HepG2 (cell line): ENCODE results near the gene PLXNB2. TPM values are rescaled to one million over a fixed set of nuclear protein-coding genes. Genes with fewer than 3 reads are reported as not detected.

Experiments used
- CAMTA2 ChIP-seq: sonication (generic); formaldehyde crosslinking; IDR thresholded peaks from 2 replicates; pipeline ENCODE4 v1.4.0; 2020; ENCODE audit warnings: mild to moderate bottlenecking, missing genetic modification reagents, borderline replicate concordance
- DR1 ChIP-seq: sonication (generic); formaldehyde crosslinking; IDR thresholded peaks from 2 replicates; pipeline ENCODE4 v1.8.0; 2021; ENCODE audit warnings: mild to moderate bottlenecking, missing genetic modification reagents, inconsistent platforms
- E2F1 ChIP-seq: sonication (generic); formaldehyde crosslinking; IDR thresholded peaks from 2 replicates; pipeline ENCODE4 v1.5.0; 2020; ENCODE audit warnings: missing genetic modification reagents
- ELF4 ChIP-seq: sonication (generic); formaldehyde crosslinking; IDR thresholded peaks from 2 replicates; pipeline ENCODE4 v1.5.0; 2020; ENCODE audit warnings: missing genetic modification reagents, mild to moderate bottlenecking, moderate library complexity, borderline replicate concordance
- FLYWCH1 ChIP-seq: sonication (generic); formaldehyde crosslinking; IDR thresholded peaks from 2 replicates; pipeline ENCODE4 v1.8.1; 2023; ENCODE audit warnings: mild to moderate bottlenecking, missing genetic modification reagents
- GZF1 ChIP-seq: sonication (generic); formaldehyde crosslinking; IDR thresholded peaks from 2 replicates; pipeline ENCODE4 v1.5.1; 2020; ENCODE audit warnings: mild to moderate bottlenecking, missing genetic modification reagents
- HNRNPUL1 ChIP-seq: fragments of 200-400 bp; formaldehyde crosslinking; IDR thresholded peaks from 2 replicates; pipeline ENCODE4 v1.6.1; 2017; ENCODE audit warnings: low read depth, mild to moderate bottlenecking, low read length, moderate library complexity
- KLF16 ChIP-seq, 2 experiments: sonication (generic) in 1 of 2; formaldehyde crosslinking in 1 of 2; IDR thresholded peaks; 2 replicates each; pipeline versions ENCODE4 v1.6.1 to v1.8.0; 2016 to 2023; ENCODE audit warnings: missing genetic modification reagents in 2 of 2, missing compliant biosample characterization in 1 of 2
- MAFK ChIP-seq, 2 experiments: IDR thresholded peaks in 1 of 2; conservative IDR thresholded peaks in 1 of 2; 2 replicates each; pipeline ENCODE4 v1.6.1; 2011; ENCODE audit warnings: improper control_type of control experiment in 2 of 2, low read length in 2 of 2
- PAWR ChIP-seq: sonication (generic); formaldehyde crosslinking; IDR thresholded peaks from 2 replicates; pipeline ENCODE4 v1.4.0; 2020; ENCODE audit warnings: missing genetic modification reagents, mild to moderate bottlenecking, borderline replicate concordance
- PBX3 ChIP-seq: sonication (generic); formaldehyde crosslinking; IDR thresholded peaks from 2 replicates; pipeline ENCODE4 v1.8.1; 2023; ENCODE audit warnings: missing genetic modification reagents, inconsistent platforms, borderline replicate concordance
- SRSF1 ChIP-seq: fragments of 200-400 bp; formaldehyde crosslinking; optimal IDR thresholded peaks from 2 replicates; pipeline ENCODE3; 2017; ENCODE audit warnings: mild to moderate bottlenecking, low read depth, low read length, moderate library complexity
- TOPORS ChIP-seq: sonication (generic); formaldehyde crosslinking; IDR thresholded peaks from 2 replicates; pipeline ENCODE4 v1.8.0; 2023; ENCODE audit warnings: mild to moderate bottlenecking, missing genetic modification reagents
- WIZ ChIP-seq: sonication (generic); formaldehyde crosslinking; IDR thresholded peaks from 2 replicates; pipeline ENCODE4 v1.5.1; 2020; ENCODE audit warnings: mild to moderate bottlenecking, missing genetic modification reagents
- ZC3H13 ChIP-seq: sonication (generic); formaldehyde crosslinking; IDR thresholded peaks from 2 replicates; pipeline ENCODE4 v1.8.1; 2023; ENCODE audit warnings: mild to moderate bottlenecking, missing genetic modification reagents, moderate library complexity
- ZFP41 ChIP-seq: sonication (generic); formaldehyde crosslinking; IDR thresholded peaks from 2 replicates; pipeline ENCODE4 v1.4.0; 2020; ENCODE audit warnings: mild to moderate bottlenecking, missing genetic modification reagents, borderline replicate concordance
- ZNF280D ChIP-seq: sonication (generic); formaldehyde crosslinking; IDR thresholded peaks from 2 replicates; pipeline ENCODE4 v1.5.1; 2020; ENCODE audit warnings: mild to moderate bottlenecking, missing genetic modification reagents
- ZNF335 ChIP-seq: sonication (generic); formaldehyde crosslinking; IDR thresholded peaks from 2 replicates; pipeline ENCODE4 v1.4.0; 2020; ENCODE audit warnings: missing genetic modification reagents
- ZNF550 ChIP-seq: sonication (generic); formaldehyde crosslinking; IDR thresholded peaks from 2 replicates; pipeline ENCODE4 v1.4.0; 2020; ENCODE audit warnings: mild to moderate bottlenecking, missing genetic modification reagents, borderline replicate concordance
- ZNF644 ChIP-seq: IDR thresholded peaks from 2 replicates; pipeline ENCODE4 v1.6.1; 2016; ENCODE audit warnings: low read depth
- ZNF670 ChIP-seq: sonication (generic); formaldehyde crosslinking; IDR thresholded peaks from 2 replicates; pipeline ENCODE4 v1.8.0; 2022; ENCODE audit warnings: mild to moderate bottlenecking, missing genetic modification reagents, borderline replicate concordance
- ZNF703 ChIP-seq: sonication (generic); formaldehyde crosslinking; IDR thresholded peaks from 2 replicates; pipeline ENCODE4 v1.5.1; 2020; ENCODE audit warnings: missing genetic modification reagents, mild to moderate bottlenecking, moderate library complexity, borderline replicate concordance
- ZNF777 ChIP-seq: sonication (generic); formaldehyde crosslinking; IDR thresholded peaks from 2 replicates; pipeline ENCODE4 v1.4.0; 2020; ENCODE audit warnings: missing genetic modification reagents
- ZNF883 ChIP-seq: sonication (generic); formaldehyde crosslinking; IDR thresholded peaks from 2 replicates; pipeline ENCODE4 v1.5.1; 2020; ENCODE audit warnings: mild to moderate bottlenecking, missing genetic modification reagents; ENCODE audit errors: not compliant biosample characterization
- polyA plus RNA-seq, 8 experiments: library from polyadenylated mRNA; depleted of rRNA in 3 of 8; stranded (reverse) in 7 of 8; unstranded in 1 of 8; fragments of >200 nt; fragmentation: Illumina TruSeq in 4 of 8; extraction: Trizol in 4 of 8; gene quantifications; 2 replicates each; pipeline versions ENCODE4 v1.2.1 to v1.2.3, GENCODE V29; 2011 to 2016; ENCODE audit warnings: low read depth in 4 of 8, missing spikeins in 1 of 8, mixed read lengths in 1 of 8; ENCODE audit not compliant: insufficient read depth in 1 of 8
- total RNA-seq, 5 experiments: library from RNA; depleted of rRNA; stranded (reverse); fragments of >200 nt; fragmentation: Illumina TruSeq; extraction: Trizol; gene quantifications; 2 replicates each; pipeline ENCODE4 v1.2.3, GENCODE V29; 2016; ENCODE audit warnings: low read depth in 1 of 5

The PLXNB2 gene
- total and polyA plus RNA-seq, 2 of the 13 experiments (the other 11 are each of a cell fraction or from before 2014, with no cell fraction given): 32.6 to 68.9 TPM

- TF ChIP-seq ZNF280D (CRISPR knock-in tag): no peak
- TF ChIP-seq ZNF335: no peak
- no peak for TF ChIP-seq TOPORS (CRISPR knock-in tag)
- TF ChIP-seq ZNF703 (CRISPR knock-in tag): no peak
- TF ChIP-seq ZC3H13: no peak
- no peak for TF ChIP-seq WIZ (CRISPR knock-in tag)
- no peak for TF ChIP-seq GZF1
- no peak for TF ChIP-seq ZNF550
- TF ChIP-seq KLF16 (CRISPR knock-in tag; IDR thresholded peaks at IDR 0.05): peak in 1 of 2 experiments; percentile 43; a peak in 1 of 4 replicates
- TF ChIP-seq MAFK (conservative IDR thresholded peaks at IDR 0.05 in 1 of 2, IDR thresholded peaks at IDR 0.05 in 1 of 2; ENCODE audit: low read length in 2 of 2): no peak
- TF ChIP-seq ZNF670 (CRISPR knock-in tag): no peak
- TF ChIP-seq SRSF1: no peak
- TF ChIP-seq ELF4: no peak
- TF ChIP-seq ZNF644: no peak
- TF ChIP-seq E2F1 (CRISPR knock-in tag): no peak
- no peak for TF ChIP-seq HNRNPUL1
- TF ChIP-seq ZNF777 (CRISPR knock-in tag): peak; percentile 84
- TF ChIP-seq CAMTA2 (CRISPR knock-in tag): no peak
- no peak for TF ChIP-seq PAWR (CRISPR knock-in tag)
- peak; percentile 25 for TF ChIP-seq ZNF883
- no peak for TF ChIP-seq FLYWCH1
- no peak for TF ChIP-seq ZFP41
- no peak for TF ChIP-seq DR1 (CRISPR knock-in tag)
- no peak for TF ChIP-seq PBX3
These were observed 34.7 kb upstream of the PLXNB2 start (continued) for GRCh38 chr22:50341977-50342650.
